KMS-11 (cell line): Measurements from ENCODE around the gene WDR17.

Experiments
- H2AFZ ChIP-seq: fragments of 200-600 bp; sonication (generic); 2 replicates; pipeline ENCODE4 v1.6.1; 2016; ENCODE audit warnings: antibody characterized with exemption, mixed run types, low read depth
- H3K27ac ChIP-seq: fragments of 200-600 bp; sonication (generic); 2 replicates; pipeline ENCODE4 v1.6.1; 2016; ENCODE audit warnings: mild to moderate bottlenecking, mixed run types
- H3K27me3 ChIP-seq: fragments of 200-600 bp; sonication (generic); 2 replicates; pipeline ENCODE4 v1.6.1; 2017; ENCODE audit warnings: mild to moderate bottlenecking, low read depth, mixed run types, moderate library complexity; ENCODE audit not compliant: insufficient read depth
- H3K36me3 ChIP-seq: fragments of 200-600 bp; sonication (generic); 2 replicates; pipeline ENCODE4 v1.6.1; 2017; ENCODE audit warnings: mild to moderate bottlenecking, mixed run types; ENCODE audit not compliant: insufficient read depth
- H3K4me1 ChIP-seq: fragments of 200-600 bp; sonication (generic); 2 replicates; pipeline ENCODE4 v1.6.1; 2016; ENCODE audit warnings: mild to moderate bottlenecking, low read depth, mixed run types; ENCODE audit not compliant: poor library complexity, severe bottlenecking
- H3K4me2 ChIP-seq: fragments of 200-600 bp; sonication (generic); 2 replicates; pipeline ENCODE4 v1.7.0; 2016; ENCODE audit warnings: mild to moderate bottlenecking, mixed run types
- H3K4me3 ChIP-seq: fragments of 200-600 bp; sonication (generic); IDR thresholded peaks from 2 replicates; pipeline ENCODE4 v1.6.1; 2017; ENCODE audit warnings: low read depth, low read length, mixed read lengths; ENCODE audit not compliant: insufficient read depth
- H3K79me2 ChIP-seq: fragments of 200-600 bp; sonication (generic); 2 replicates; pipeline ENCODE4 v1.6.1; 2016; ENCODE audit warnings: low read depth, mixed run types; ENCODE audit not compliant: insufficient read depth
- H3K9ac ChIP-seq: fragments of 200-600 bp; sonication (generic); 2 replicates; pipeline ENCODE4 v1.6.1; 2016; ENCODE audit warnings: mild to moderate bottlenecking, mixed run types
- H4K20me1 ChIP-seq: fragments of 200-600 bp; sonication (generic); 2 replicates; pipeline ENCODE4 v1.6.1; 2016; ENCODE audit warnings: mild to moderate bottlenecking, mixed run types; ENCODE audit not compliant: insufficient read depth
- TF ChIP-seq, protein P1 (sequence below): fragments of 200-600 bp; sonication (generic); conservative IDR thresholded peaks from 2 replicates; pipeline ENCODE4 v1.6.1; 2017; ENCODE audit warnings: low read depth, mild to moderate bottlenecking, antibody characterized with exemption, low read length, moderate library complexity, mixed read lengths

Gene WDR17

DNA sequence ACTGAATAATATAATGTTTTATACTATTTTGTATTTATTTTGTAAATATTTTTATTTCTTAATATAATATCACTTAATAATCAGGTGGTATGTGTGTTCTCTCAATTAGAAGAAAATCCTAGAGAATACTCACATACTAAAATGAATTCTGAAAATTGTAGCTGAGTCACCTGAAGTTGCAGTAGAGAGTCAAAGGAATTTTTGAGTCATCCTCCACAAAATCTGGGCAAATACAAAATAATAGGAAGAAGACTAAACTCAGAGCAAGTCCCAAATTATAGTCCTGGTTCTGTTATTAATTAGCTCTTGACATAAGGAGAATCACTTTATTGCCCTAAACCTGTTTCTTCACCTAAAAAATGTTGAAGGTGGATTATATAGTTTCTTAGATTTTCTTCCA lies 72.0 kb downstream of the WDR17 start:
- H2AFZ ChIP-seq = no peak overlapping the region
- peaks cover 11% of the 10 kb centered on the region for H3K4me1 ChIP-seq
- H3K4me2 ChIP-seq = no peak overlapping the region
- no peaks in the 10 kb centered on the region for H4K20me1 ChIP-seq
- no peaks in the 10 kb centered on the region for H3K36me3 ChIP-seq
- no peak overlapping the region for H3K9ac ChIP-seq
- no peaks in the 10 kb centered on the region for H3K79me2 ChIP-seq
- H3K27ac ChIP-seq = no peak overlapping the region
- no peak overlapping the region for H3K4me3 ChIP-seq
- TF ChIP-seq, protein P1, sequence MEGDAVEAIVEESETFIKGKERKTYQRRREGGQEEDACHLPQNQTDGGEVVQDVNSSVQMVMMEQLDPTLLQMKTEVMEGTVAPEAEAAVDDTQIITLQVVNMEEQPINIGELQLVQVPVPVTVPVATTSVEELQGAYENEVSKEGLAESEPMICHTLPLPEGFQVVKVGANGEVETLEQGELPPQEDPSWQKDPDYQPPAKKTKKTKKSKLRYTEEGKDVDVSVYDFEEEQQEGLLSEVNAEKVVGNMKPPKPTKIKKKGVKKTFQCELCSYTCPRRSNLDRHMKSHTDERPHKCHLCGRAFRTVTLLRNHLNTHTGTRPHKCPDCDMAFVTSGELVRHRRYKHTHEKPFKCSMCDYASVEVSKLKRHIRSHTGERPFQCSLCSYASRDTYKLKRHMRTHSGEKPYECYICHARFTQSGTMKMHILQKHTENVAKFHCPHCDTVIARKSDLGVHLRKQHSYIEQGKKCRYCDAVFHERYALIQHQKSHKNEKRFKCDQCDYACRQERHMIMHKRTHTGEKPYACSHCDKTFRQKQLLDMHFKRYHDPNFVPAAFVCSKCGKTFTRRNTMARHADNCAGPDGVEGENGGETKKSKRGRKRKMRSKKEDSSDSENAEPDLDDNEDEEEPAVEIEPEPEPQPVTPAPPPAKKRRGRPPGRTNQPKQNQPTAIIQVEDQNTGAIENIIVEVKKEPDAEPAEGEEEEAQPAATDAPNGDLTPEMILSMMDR = no peak
- no peaks in the 10 kb centered on the region for H3K27me3 ChIP-seq

DNA sequence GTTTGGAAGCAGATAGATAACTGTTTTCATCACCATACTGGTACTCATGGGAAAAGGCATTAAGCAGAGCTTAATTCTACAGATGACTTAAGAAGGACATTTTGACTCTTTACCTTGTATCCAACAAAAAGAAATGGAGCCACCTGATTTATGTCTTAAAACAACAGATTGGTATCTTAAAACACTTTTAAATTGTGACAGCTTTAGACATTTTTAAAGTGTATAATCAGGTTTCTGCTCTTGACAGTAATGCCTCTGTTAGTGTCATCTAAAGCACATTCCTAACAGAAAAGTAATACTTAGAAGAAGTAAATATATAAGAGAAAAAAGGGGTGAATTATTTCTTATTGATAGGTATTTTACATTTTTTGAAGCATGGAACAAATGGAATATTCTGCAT lies 73.9 kb downstream of the WDR17 start:
- H3K4me3 ChIP-seq = no peak overlapping the region
- no peak overlapping the region for H2AFZ ChIP-seq
- no peak overlapping the region for H3K9ac ChIP-seq
- H3K27me3 ChIP-seq = no peaks in the 10 kb centered on the region
- H3K27ac ChIP-seq = no peak overlapping the region
- no peaks in the 10 kb centered on the region for H4K20me1 ChIP-seq
- H3K36me3 ChIP-seq = no peaks in the 10 kb centered on the region
- TF ChIP-seq, protein P1 = no peak
- no peak overlapping the region for H3K4me2 ChIP-seq
- H3K79me2 ChIP-seq = no peaks in the 10 kb centered on the region
- H3K4me1 ChIP-seq = peaks cover 7% of the 10 kb centered on the region

GRCh38 chr4:176142253-176142652 lies 76.6 kb downstream of the WDR17 start:
- no peaks in the 10 kb centered on the region for H3K4me1 ChIP-seq
- TF ChIP-seq, protein P1 = no peak
- H2AFZ ChIP-seq = no peak overlapping the region
- no peaks in the 10 kb centered on the region for H4K20me1 ChIP-seq
- H3K79me2 ChIP-seq = no peaks in the 10 kb centered on the region
- no peak overlapping the region for H3K4me2 ChIP-seq
- H3K27me3 ChIP-seq = no peaks in the 10 kb centered on the region
- no peak overlapping the region for H3K9ac ChIP-seq
- H3K36me3 ChIP-seq = no peaks in the 10 kb centered on the region
- no peak overlapping the region for H3K27ac ChIP-seq
- no peak overlapping the region for H3K4me3 ChIP-seq

- Histone ChIP-seq H4K20me1 (no peaks in the 10 kb centered on the region), H3K27ac (no peak overlapping the region), H3K4me1 (no peaks in the 10 kb centered on the region), H3K36me3 (no peaks in the 10 kb centered on the region), H2AFZ (no peak overlapping the region), H3K27me3 (no peaks in the 10 kb centered on the region), H3K79me2 (no peaks in the 10 kb centered on the region), H3K4me3 (no peak overlapping the region), H3K4me2 (no peak overlapping the region), H3K9ac (no peak overlapping the region)
- TF ChIP-seq, protein P1 = no peak
Measured at GRCh38 chr4:176149680-176150355, 84.2 kb downstream of the WDR17 start.
